IMR-90 (cell line): ENCODE results near the gene HSF2. TPM values are rescaled to one million over a fixed set of nuclear protein-coding genes. Genes with fewer than 3 reads are reported as not detected.

ENCODE experiments used
- ATAC-seq: fragments of 200-7000 bp; cut with Tn5 transposase; 2 replicates; pipeline ENCODE4 v1.9.1; 2020; ENCODE audit warnings: low read depth, mild to moderate bottlenecking, moderate library complexity
- BruUV-seq: library from RNA; stranded (reverse); fragments of 400-500 nt; replicated peaks from 2 replicates; lab custom pipeline; 2021; lab: Mats Ljungman, UMichigan
- CTCF ChIA-PET: fragments of 300-600 bp; formaldehyde crosslinking; extraction: SDS; loops from one replicate; lab custom pipeline; 2021; ENCODE audit warnings: antibody characterized with exemption; lab: Yijun Ruan, JAX
- POLR2A ChIA-PET: fragments of 300-600 bp; sonication (Branson Sonifier 250); formaldehyde crosslinking; loops from one replicate; lab custom pipeline; 2022; ENCODE audit warnings: antibody characterized with exemption; ENCODE audit not compliant: unreplicated experiment; lab: Charles Lee
- DNase-seq: peaks from one replicate; pipeline ENCODE4 v3.0.0; 2013
- H2AFZ ChIP-seq: replicated peaks from 2 replicates; pipeline ENCODE3; 2013; ENCODE audit warnings: low read length, mild to moderate bottlenecking; ENCODE audit not compliant: poor library complexity
- H2AK5ac ChIP-seq: 2 replicates; pipeline ENCODE4 v1.6.1; 2013; ENCODE audit warnings: low read depth, low read length, inconsistent platforms
- H2AK9ac ChIP-seq: replicated peaks from 2 replicates; pipeline ENCODE3; 2013; ENCODE audit warnings: mild to moderate bottlenecking, low read depth, low read length, moderate library complexity; ENCODE audit not compliant: poor library complexity
- H2BK120ac ChIP-seq: 2 replicates; pipeline ENCODE4 v1.6.1; 2013; ENCODE audit warnings: low read depth, low read length, inconsistent platforms
- H2BK15ac ChIP-seq: 3 replicates; pipeline ENCODE4 v1.6.1; 2013; ENCODE audit warnings: low read depth, low read length, inconsistent platforms
- H2BK20ac ChIP-seq: 2 replicates; pipeline ENCODE4 v1.6.1; 2013; ENCODE audit warnings: low read depth, mild to moderate bottlenecking, inconsistent platforms, low read length, moderate library complexity
- H2BK5ac ChIP-seq: 2 replicates; pipeline ENCODE4 v1.6.1; 2013; ENCODE audit warnings: mild to moderate bottlenecking, low read depth, low read length, inconsistent platforms; ENCODE audit not compliant: poor library complexity, severe bottlenecking
- H3K14ac ChIP-seq: replicated peaks from 2 replicates; pipeline ENCODE4 v1.6.1; 2013; ENCODE audit warnings: low read depth, low read length, inconsistent platforms
- H3K18ac ChIP-seq: 2 replicates; pipeline ENCODE4 v1.6.1; 2013; ENCODE audit warnings: low read depth, low read length, control low read depth
- H3K23ac ChIP-seq: 2 replicates; pipeline ENCODE4 v1.6.1; 2013; ENCODE audit warnings: low read depth, low read length, inconsistent platforms
- H3K27ac ChIP-seq: 2 replicates; pipeline ENCODE4 v1.5.1; 2013; ENCODE audit warnings: mild to moderate bottlenecking, control low read depth, low read length; ENCODE audit not compliant: insufficient read depth
- H3K27me3 ChIP-seq: 2 replicates; pipeline ENCODE4 v1.6.1; 2013; ENCODE audit warnings: low read length; ENCODE audit not compliant: control insufficient read depth, insufficient read depth
- H3K36me3 ChIP-seq: 2 replicates; pipeline ENCODE4 v1.6.1; 2013; ENCODE audit warnings: low read length, mixed read lengths; ENCODE audit not compliant: control insufficient read depth, insufficient read depth
- H3K4ac ChIP-seq: 2 replicates; pipeline ENCODE4 v1.6.1; 2013; ENCODE audit warnings: low read depth, low read length, inconsistent platforms
- H3K4me1 ChIP-seq: 2 replicates; pipeline ENCODE4 v1.6.1; 2013; ENCODE audit warnings: low read length, mixed read lengths; ENCODE audit not compliant: control insufficient read depth, insufficient read depth
- H3K4me2 ChIP-seq: 2 replicates; pipeline ENCODE4 v1.6.1; 2013; ENCODE audit warnings: low read depth, mild to moderate bottlenecking, control low read depth, low read length, moderate library complexity
- H3K4me3 ChIP-seq: 2 replicates; pipeline ENCODE4 v1.5.1; 2013; ENCODE audit warnings: low read depth, mild to moderate bottlenecking, control low read depth, low read length, moderate library complexity; ENCODE audit not compliant: insufficient read depth
- H3K56ac ChIP-seq: 2 replicates; pipeline ENCODE4 v1.6.1; 2013; ENCODE audit warnings: low read length, inconsistent platforms; ENCODE audit not compliant: insufficient read depth; ENCODE audit errors: extremely low read depth
- H3K79me1 ChIP-seq, 2 experiments: 2 replicates each; pipeline ENCODE4 v1.6.1; 2013; ENCODE audit warnings: low read length in 2 of 2, inconsistent platforms in 1 of 2, low read depth in 1 of 2
- H3K9ac ChIP-seq: 2 replicates; pipeline ENCODE4 v1.6.1; 2013; ENCODE audit warnings: low read depth, low read length, control low read depth
- H3K9me1 ChIP-seq: 2 replicates; pipeline ENCODE4 v1.6.1; 2013; ENCODE audit warnings: low read length, inconsistent platforms; ENCODE audit not compliant: insufficient read depth
- H3K9me3 ChIP-seq: 2 replicates; pipeline ENCODE4 v1.6.1; 2013; ENCODE audit warnings: low read length; ENCODE audit not compliant: control insufficient read depth, insufficient read depth
- H4K20me1 ChIP-seq: 2 replicates; pipeline ENCODE4 v1.6.1; 2013; ENCODE audit warnings: low read length, inconsistent platforms; ENCODE audit not compliant: insufficient read depth
- H4K5ac ChIP-seq: 2 replicates; pipeline ENCODE4 v1.6.1; 2013; ENCODE audit warnings: mild to moderate bottlenecking, low read depth, low read length, control low read depth
- H4K8ac ChIP-seq, 2 experiments: 2 replicates each; pipeline ENCODE4 v1.6.1; 2013; ENCODE audit warnings: low read depth in 2 of 2, low read length in 2 of 2, control low read depth in 1 of 2, inconsistent platforms in 1 of 2
- H4K91ac ChIP-seq: 2 replicates; pipeline ENCODE4 v1.6.1; 2013; ENCODE audit warnings: low read depth, low read length, inconsistent platforms; ENCODE audit not compliant: insufficient read depth
- BHLHE40 ChIP-seq: fragments of 150-350 bp; IDR thresholded peaks from 2 replicates; pipeline ENCODE4 v1.6.1; 2016; ENCODE audit warnings: mild to moderate bottlenecking, low read depth, low read length
- CEBPB ChIP-seq: IDR thresholded peaks from 2 replicates; pipeline ENCODE4 v1.6.1; 2012; ENCODE audit warnings: low read depth, low read length, improper control_type of control experiment
- CHD1 ChIP-seq: IDR thresholded peaks from 2 replicates; pipeline ENCODE4 v1.6.1; 2012; ENCODE audit warnings: low read depth, low read length, improper control_type of control experiment
- CTCF ChIP-seq: conservative IDR thresholded peaks from 2 replicates; pipeline ENCODE4 v1.5.1; 2012; ENCODE audit warnings: mild to moderate bottlenecking, low read depth, low read length, improper control_type of control experiment
- ELK1 ChIP-seq: fragments of 150-350 bp; IDR thresholded peaks from 2 replicates; pipeline ENCODE4 v1.6.1; 2016; ENCODE audit warnings: low read depth, mild to moderate bottlenecking, low read length, moderate library complexity, borderline replicate concordance
- MAZ ChIP-seq: IDR thresholded peaks from 2 replicates; pipeline ENCODE4 v1.6.1; 2012; ENCODE audit warnings: low read depth, mild to moderate bottlenecking, low read length, improper control_type of control experiment, moderate library complexity, borderline replicate concordance
- MXI1 ChIP-seq: IDR thresholded peaks from 2 replicates; pipeline ENCODE4 v1.6.1; 2012; ENCODE audit warnings: low read depth, mild to moderate bottlenecking, low read length, moderate library complexity, borderline replicate concordance
- NFE2L2 ChIP-seq: fragments of 150-350 bp; IDR thresholded peaks from 2 replicates; pipeline ENCODE4 v1.6.1; 2016; ENCODE audit warnings: low read depth, mild to moderate bottlenecking, low read length
- POLR2A ChIP-seq: IDR thresholded peaks from 2 replicates; pipeline ENCODE4 v1.6.1; 2012; ENCODE audit warnings: mild to moderate bottlenecking, low read depth, low read length
- RAD21 ChIP-seq: IDR thresholded peaks from 2 replicates; pipeline ENCODE4 v1.6.1; 2012; ENCODE audit warnings: low read length, improper control_type of control experiment
- RFX5 ChIP-seq: IDR thresholded peaks from 2 replicates; pipeline ENCODE4 v1.8.0; 2012; ENCODE audit warnings: low read depth, mild to moderate bottlenecking, low read length, moderate library complexity
- SMC3 ChIP-seq: fragments of 150-350 bp; IDR thresholded peaks from 2 replicates; pipeline ENCODE4 v1.6.1; 2016; ENCODE audit warnings: low read depth, mild to moderate bottlenecking, antibody characterized with exemption, low read length, moderate library complexity
- USF2 ChIP-seq: fragments of 150-350 bp; IDR thresholded peaks from 2 replicates; pipeline ENCODE4 v1.6.1; 2017; ENCODE audit warnings: mild to moderate bottlenecking, antibody characterized with exemption, low read length, low read depth
- WGBS, 2 experiments: methylation state at CpG; one replicate each; pipeline versions ENCODE4 v1.1.5 to v1.1.7; 2013; ENCODE audit warnings: missing lambda C conversion rate in 2 of 2; ENCODE audit not compliant: insufficient read length in 1 of 2; ENCODE audit errors: extremely low coverage in 2 of 2; 5-methylcytosine and 5-hydroxymethylcytosine counted together
- dilution Hi-C: fragments of 300-500 bp; cut with HindIII; formaldehyde crosslinking; loops from one replicate; pipeline ENCODE4 v1.14.3; 2018; ENCODE audit warnings: low sequenced_read_pairs; ENCODE audit not compliant: unreplicated experiment
- in situ Hi-C: fragments of 300-500 bp; cut with MboI; formaldehyde crosslinking; loops from 3 replicates; pipeline ENCODE4 v1.14.3; 2019; ENCODE audit warnings: low sequenced_read_pairs, inconsistent platforms, mixed read lengths
- intact Hi-C: fragments of 100-400 bp; cut with micrococcal nuclease; formaldehyde crosslinking; loops from 2 replicates; pipeline ENCODE4 v1.10.0; 2022
- polyA plus RNA-seq, 3 experiments: library from polyadenylated mRNA; depleted of rRNA; stranded (reverse); fragments of >200 nt; gene quantifications; 2 replicates each; pipeline ENCODE4 v1.2.3, GENCODE V29; 2012; ENCODE audit warnings: low replicate concordance in 1 of 3
- total RNA-seq: library from RNA; depleted of rRNA; stranded (reverse); fragments of >200 nt; gene quantifications from 2 replicates; pipeline ENCODE4 v1.2.3, GENCODE V29; 2012

The HSF2 gene
- total and polyA plus RNA-seq, 2 of the 4 experiments (the other 2 are of a cell fraction) = 17.6 to 28.9 TPM

GRCh38 chr6:122438975-122439374 is 39.5 kb downstream of the HSF2 start:
- Histone ChIP-seq H3K56ac (no peak overlapping the region), H4K20me1 (no peaks in the 10 kb centered on the region), H2BK20ac (no peak overlapping the region), H2BK15ac (no peak overlapping the region), H3K18ac (no peak overlapping the region), H3K4me2 (no peak overlapping the region), H2BK5ac (no peak overlapping the region), H4K91ac (no peak overlapping the region), H3K27me3 (no peaks in the 10 kb centered on the region), H2AK5ac (no peak overlapping the region), H3K9me3 (peaks cover 3% of the 10 kb centered on the region; the same call in 1 of the 2 replicates), H3K9ac (no peak overlapping the region), H3K4me1 (0 out of 2 replicates have a peak, but pooled peaks cover 2% of the 10 kb centered on the region), H2AFZ (no peak overlapping the region), H3K14ac (no peak overlapping the region), H2AK9ac (no peak overlapping the region), H3K27ac (no peak overlapping the region), H3K4me3 (no peak overlapping the region), H4K8ac (no peak overlapping the region), H3K4ac (no peak overlapping the region), H3K9me1 (no peaks in the 10 kb centered on the region), H4K5ac (no peak overlapping the region), H3K79me1 (peaks cover 8 to 13% of the 10 kb centered on the region in 2 experiments; a peak in 3 of 4 replicates), H2BK120ac (no peak overlapping the region), H3K23ac (no peak overlapping the region), H3K36me3 (peaks cover 24% of the 10 kb centered on the region)
- no CpG with 5 or more reads among the region's 1 CpG for WGBS, 2 experiments
- DNase-seq (no peak), ATAC-seq (no peak)
- BruUV-seq = no TSS peak
- in situ Hi-C loops = no loop called here
- intact Hi-C loops = no loop called here
- dilution Hi-C loops = no loop called here
- TF ChIP-seq CHD1 = no peak
- no peak for TF ChIP-seq RFX5
- TF ChIP-seq CEBPB = no peak
- no peak for TF ChIP-seq POLR2A
- TF ChIP-seq RAD21 = no peak
- no peak for TF ChIP-seq BHLHE40
- TF ChIP-seq ELK1 = no peak
- TF ChIP-seq MAZ = no peak
- TF ChIP-seq USF2 = no peak
- no peak for TF ChIP-seq NFE2L2
- no peak for TF ChIP-seq CTCF
- TF ChIP-seq MXI1 = no peak
- no peak for TF ChIP-seq SMC3
- ChIA-PET CTCF (no interaction called here), POLR2A (no interaction called here)
